Stimulated activated CD8-positive, alpha-beta memory T cell treated with anti-CD3 and anti-CD28 coated beads, Interleukin-2, amount 100 ng/mL, for 1 hour (primary cell): Measurements from ENCODE around the gene LST1.

Source experiments
- DNase-seq, 2 donors: peaks; one replicate each; pipeline ENCODE4 v3.0.0-alpha.2; 2020; ENCODE audit warnings: low read depth in 2 of 2

The LST1 gene

DNA sequence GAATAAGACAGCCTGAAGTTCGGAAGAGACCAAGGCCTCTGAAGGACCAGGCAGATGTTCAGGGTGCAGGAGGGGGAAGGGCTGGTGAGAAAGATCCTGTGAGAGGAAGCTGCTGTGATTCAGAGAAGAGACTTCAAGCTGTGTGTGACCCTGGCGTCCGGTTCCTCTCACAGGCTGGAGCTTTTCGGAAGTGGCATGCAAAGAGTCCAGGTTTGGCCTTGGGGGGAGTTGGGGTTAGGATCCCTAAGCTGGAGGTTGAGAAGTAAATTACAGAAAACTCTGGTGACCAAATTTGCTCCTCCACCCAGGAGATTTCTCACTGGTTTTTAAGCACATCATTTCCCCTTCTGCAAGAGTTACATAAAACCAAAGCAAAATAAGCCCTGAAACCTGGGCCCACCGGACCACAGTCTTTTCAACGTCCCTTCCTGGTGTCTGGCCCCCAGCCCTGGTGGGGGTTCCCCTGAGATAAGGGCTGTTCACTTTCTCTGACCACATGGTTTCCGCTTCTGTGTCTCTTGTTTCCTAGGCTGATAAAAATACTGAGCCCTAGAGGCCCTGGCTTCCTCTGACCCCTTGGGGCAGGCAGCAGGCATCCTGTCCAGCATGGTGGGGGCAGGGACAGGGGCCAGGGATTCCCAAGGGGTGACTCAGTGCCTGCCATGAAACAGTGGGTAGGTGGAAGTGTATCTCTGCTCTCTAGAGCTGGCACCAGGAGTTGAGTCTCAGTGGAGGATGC, 25.9 kb upstream of the LST1 start:
- no peak for DNase-seq

GRCh38 chr6:31560697-31561058, 25.4 kb upstream of the LST1 start:
- no peak for DNase-seq

DNA sequence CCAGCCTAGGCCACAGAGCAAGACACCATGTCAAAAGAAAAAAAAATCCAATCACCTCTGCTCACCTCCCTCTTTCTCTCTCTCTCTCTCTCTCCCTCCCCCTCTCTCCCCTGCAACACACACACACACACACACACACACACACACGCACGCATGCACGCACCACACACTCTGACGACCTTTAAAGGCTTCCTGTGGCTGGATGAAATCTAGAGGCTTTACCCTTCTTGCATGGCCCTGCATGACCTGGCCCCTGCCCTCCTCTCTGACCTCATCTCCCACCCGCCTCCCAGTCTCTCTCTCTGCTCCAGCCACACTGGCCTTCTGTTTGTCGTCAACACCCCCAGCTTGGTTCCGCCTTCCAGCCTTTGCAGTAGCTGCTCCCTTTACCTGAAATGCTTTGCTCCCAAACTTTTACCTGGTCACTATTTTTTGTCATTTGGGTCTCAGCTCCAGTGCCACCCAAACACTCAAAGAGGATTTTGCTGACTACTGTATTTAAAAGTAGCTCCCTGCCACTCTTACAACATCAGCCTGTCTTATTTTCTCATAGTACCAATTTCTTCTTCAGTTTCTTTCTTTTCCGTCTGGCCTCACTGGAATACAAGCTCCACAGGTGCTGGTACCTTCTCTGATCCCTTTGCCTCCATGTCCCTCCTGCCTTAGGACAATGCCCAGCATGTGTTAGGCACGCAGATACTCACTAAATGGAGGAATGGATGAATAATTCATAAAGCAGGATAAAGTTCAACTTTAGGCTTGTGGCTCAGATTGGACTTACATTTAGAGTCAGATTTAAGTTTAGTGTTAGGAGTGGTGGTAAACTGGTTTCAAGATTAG, 18.3 kb upstream of the LST1 start:
- no peak for DNase-seq

GRCh38 chr6:31568537-31568961, 17.5 kb upstream of the LST1 start:
- DNase-seq: no peak

DNA sequence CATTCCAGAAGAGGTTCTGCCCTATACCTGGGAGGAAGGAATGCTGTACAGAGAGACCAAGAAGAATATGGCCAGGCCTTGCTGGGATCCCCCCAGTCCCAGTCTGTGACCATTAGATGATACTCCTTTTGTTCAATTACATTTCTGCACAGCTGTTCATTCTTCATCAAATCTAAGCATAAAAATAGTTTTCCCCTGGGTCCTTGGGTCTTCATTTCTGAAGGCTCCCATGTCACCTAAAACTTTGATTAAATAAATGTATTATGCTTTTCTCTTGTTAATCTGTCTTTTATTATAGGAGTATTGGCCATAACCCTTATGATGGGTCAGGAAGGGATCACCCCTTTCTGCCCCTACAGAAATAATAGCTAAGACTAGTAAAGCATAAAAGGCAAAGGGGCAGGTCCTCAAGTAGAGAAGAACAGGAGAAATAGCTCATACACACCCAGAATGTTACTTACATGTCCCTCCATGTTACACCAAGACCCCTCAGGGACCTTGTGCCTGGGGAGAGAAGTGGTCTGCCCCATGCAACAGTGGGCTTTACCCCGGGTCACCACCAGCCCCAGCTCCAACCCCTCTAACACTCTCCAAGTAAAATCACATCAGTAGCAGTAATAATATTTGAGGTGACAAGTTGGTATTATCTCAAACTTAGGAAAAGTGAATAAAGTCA, 16.1 kb upstream of the LST1 start:
- no peak for DNase-seq

DNA sequence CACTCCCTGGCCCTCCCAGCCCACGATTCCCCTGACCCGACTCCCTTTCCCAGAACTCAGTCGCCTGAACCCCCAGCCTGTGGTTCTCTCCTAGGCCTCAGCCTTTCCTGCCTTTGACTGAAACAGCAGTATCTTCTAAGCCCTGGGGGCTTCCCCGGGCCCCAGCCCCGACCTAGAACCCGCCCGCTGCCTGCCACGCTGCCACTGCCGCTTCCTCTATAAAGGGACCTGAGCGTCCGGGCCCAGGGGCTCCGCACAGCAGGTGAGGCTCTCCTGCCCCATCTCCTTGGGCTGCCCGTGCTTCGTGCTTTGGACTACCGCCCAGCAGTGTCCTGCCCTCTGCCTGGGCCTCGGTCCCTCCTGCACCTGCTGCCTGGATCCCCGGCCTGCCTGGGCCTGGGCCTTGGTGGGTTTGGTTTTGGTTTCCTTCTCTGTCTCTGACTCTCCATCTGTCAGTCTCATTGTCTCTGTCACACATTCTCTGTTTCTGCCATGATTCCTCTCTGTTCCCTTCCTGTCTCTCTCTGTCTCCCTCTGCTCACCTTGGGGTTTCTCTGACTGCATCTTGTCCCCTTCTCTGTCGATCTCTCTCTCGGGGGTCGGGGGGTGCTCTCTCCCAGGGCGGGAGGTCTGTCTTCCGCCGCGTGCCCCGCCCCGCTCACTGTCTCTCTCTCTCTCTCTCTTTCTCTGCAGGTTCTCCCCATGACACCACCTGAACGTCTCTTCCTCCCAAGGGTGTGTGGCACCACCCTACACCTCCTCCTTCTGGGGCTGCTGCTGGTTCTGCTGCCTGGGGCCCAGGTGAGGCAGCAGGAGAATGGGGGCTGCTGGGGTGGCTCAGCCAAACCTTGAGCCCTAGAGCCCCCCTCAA, 13.8 kb upstream of the LST1 start, which contains the start of gene LTA:
Gene LTA, plus strand, starts transcription at position 249 of the 871 bp plus-strand sequence. Its CDS starts 454 bp downstream, at position 703.
- peak in 1 of 2 donors; percentile 62 for DNase-seq

DNA sequence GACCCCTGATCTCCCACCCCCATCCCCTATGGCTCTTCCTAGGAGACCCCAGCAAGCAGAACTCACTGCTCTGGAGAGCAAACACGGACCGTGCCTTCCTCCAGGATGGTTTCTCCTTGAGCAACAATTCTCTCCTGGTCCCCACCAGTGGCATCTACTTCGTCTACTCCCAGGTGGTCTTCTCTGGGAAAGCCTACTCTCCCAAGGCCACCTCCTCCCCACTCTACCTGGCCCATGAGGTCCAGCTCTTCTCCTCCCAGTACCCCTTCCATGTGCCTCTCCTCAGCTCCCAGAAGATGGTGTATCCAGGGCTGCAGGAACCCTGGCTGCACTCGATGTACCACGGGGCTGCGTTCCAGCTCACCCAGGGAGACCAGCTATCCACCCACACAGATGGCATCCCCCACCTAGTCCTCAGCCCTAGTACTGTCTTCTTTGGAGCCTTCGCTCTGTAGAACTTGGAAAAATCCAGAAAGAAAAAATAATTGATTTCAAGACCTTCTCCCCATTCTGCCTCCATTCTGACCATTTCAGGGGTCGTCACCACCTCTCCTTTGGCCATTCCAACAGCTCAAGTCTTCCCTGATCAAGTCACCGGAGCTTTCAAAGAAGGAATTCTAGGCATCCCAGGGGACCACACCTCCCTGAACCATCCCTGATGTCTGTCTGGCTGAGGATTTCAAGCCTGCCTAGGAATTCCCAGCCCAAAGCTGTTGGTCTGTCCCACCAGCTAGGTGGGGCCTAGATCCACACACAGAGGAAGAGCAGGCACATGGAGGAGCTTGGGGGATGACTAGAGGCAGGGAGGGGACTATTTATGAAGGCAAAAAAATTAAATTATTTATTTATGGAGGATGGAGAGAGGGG, 12.6 kb upstream of the LST1 start:
- no peak for DNase-seq

DNA sequence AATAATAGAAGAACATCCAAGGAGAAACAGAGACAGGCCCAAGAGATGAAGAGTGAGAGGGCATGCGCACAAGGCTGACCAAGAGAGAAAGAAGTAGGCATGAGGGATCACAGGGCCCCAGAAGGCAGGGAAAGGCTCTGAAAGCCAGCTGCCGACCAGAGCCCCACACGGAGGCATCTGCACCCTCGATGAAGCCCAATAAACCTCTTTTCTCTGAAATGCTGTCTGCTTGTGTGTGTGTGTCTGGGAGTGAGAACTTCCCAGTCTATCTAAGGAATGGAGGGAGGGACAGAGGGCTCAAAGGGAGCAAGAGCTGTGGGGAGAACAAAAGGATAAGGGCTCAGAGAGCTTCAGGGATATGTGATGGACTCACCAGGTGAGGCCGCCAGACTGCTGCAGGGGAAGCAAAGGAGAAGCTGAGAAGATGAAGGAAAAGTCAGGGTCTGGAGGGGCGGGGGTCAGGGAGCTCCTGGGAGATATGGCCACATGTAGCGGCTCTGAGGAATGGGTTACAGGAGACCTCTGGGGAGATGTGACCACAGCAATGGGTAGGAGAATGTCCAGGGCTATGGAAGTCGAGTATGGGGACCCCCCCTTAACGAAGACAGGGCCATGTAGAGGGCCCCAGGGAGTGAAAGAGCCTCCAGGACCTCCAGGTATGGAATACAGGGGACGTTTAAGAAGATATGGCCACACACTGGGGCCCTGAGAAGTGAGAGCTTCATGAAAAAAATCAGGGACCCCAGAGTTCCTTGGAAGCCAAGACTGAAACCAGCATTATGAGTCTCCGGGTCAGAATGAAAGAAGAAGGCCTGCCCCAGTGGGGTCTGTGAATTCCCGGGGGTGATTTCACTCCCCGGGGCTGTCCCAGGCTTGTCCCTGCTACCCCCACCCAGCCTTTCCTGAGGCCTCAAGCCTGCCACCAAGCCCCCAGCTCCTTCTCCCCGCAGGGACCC, 11.7 kb upstream of the LST1 start:
- no peak for DNase-seq

DNA sequence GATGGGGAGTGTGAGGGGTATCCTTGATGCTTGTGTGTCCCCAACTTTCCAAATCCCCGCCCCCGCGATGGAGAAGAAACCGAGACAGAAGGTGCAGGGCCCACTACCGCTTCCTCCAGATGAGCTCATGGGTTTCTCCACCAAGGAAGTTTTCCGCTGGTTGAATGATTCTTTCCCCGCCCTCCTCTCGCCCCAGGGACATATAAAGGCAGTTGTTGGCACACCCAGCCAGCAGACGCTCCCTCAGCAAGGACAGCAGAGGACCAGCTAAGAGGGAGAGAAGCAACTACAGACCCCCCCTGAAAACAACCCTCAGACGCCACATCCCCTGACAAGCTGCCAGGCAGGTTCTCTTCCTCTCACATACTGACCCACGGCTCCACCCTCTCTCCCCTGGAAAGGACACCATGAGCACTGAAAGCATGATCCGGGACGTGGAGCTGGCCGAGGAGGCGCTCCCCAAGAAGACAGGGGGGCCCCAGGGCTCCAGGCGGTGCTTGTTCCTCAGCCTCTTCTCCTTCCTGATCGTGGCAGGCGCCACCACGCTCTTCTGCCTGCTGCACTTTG, 10.7 kb upstream of the LST1 start, which contains the start of gene TNF:
Gene TNF, plus strand, starts transcription at position 231 of the 567 bp plus-strand sequence. Its CDS starts 177 bp downstream, at position 408.
- DNase-seq: peak in 1 of 2 donors; percentile 72

GRCh38 chr6:31575952-31576685, 10.0 kb upstream of the LST1 start:
- DNase-seq: no peak

GRCh38 chr6:31576897-31577578, 9.0 kb upstream of the LST1 start:
- no peak for DNase-seq

DNA sequence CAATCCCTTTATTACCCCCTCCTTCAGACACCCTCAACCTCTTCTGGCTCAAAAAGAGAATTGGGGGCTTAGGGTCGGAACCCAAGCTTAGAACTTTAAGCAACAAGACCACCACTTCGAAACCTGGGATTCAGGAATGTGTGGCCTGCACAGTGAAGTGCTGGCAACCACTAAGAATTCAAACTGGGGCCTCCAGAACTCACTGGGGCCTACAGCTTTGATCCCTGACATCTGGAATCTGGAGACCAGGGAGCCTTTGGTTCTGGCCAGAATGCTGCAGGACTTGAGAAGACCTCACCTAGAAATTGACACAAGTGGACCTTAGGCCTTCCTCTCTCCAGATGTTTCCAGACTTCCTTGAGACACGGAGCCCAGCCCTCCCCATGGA, 8.5 kb upstream of the LST1 start:
- no peak for DNase-seq

DNA sequence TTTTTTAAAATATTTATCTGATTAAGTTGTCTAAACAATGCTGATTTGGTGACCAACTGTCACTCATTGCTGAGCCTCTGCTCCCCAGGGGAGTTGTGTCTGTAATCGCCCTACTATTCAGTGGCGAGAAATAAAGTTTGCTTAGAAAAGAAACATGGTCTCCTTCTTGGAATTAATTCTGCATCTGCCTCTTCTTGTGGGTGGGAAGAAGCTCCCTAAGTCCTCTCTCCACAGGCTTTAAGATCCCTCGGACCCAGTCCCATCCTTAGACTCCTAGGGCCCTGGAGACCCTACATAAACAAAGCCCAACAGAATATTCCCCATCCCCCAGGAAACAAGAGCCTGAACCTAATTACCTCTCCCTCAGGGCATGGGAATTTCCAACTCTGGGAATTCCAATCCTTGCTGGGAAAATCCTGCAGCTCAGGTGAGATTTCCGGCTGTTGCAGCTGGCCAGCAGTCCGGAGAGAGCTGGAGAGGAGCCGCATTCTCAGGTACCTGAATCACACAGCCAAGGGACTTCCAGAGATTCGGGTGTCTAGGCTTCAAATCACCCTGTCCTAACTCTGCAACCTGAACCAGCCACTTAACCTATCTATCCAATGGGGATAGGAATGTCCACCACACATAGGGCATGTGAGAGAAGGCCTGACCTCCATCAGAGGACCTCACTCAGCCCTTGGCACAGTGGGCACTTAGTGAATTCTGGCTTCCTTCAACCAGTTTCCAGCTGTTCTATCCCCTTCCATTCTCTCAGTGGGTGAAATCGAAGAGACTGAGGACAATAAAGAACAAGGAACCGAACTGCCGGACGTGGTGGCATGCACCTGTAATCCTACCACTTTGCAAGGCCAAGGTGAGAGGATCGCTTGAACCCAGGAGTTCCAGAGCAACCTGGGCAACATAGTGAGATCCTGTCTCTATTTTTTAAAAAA, 7.6 kb upstream of the LST1 start:
- DNase-seq: no peak

- DNase-seq: no peak
These were observed 7.0 kb upstream of the LST1 start for GRCh38 chr6:31579119-31579505.

DNA sequence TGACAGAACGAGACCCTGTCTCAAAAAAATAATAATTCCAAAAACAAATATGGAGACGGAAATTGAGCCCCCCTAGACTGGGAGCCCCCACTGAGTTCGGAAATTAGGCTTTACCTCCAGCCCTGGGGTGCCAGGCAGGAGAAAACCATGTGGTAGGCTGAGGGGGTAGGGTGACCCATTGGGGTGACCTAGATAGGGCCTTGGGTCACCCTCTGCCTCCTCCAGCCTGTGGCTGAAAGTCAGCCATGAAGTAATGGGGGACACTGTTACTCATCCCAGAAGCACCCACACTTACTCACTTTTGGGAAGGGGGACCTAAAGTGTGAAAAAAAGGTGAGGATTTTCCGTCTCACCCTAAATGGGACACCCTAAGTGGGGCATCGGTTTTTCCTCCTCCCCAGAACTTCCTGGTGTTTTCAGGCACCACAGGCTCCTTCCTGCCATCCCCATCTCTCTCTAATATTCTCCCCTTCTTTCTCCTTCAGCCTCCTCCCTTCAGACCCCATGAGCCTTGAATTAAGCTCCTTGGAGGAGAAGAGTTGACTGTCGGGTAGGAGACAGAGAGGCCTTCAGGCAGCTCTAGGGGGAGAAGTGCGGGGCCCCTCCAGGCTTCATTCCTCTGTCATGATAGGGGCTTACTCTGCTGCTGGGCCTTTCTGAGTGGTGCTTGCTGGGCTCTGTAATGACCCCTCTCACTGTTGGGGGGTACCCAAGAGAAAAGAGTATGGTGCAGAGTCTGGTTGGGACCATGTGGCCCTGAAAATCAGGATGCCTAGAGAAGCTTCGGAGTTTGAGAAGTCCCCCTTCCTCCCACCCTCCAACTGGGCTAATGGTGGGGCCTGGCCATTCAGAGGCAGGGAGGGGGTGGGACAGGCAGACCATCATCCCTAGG, 6.3 kb upstream of the LST1 start:
- DNase-seq: no peak

GRCh38 chr6:31580438-31580740, 5.7 kb upstream of the LST1 start:
- DNase-seq: no peak
